ENCODE measurements around the gene FAM3B. TPM values are rescaled to one million over a fixed set of nuclear protein-coding genes. Genes with fewer than 3 reads are reported as not detected.
A peak's percentile ranks its signal among the peaks of the same experiment; 100 is the strongest.

FAM3B gene
- total and polyA plus RNA-seq, 2 donors from 2014 or later = 19.4 to 44.4 TPM

- H3K9ac ChIP-seq (ENCODE audit: low read length in 3 of 3) = no peak overlapping the region
- H3K36me3 ChIP-seq (ENCODE audit: control insufficient read depth in 2 of 3, insufficient read depth in 3 of 3, low read length in 3 of 3) = no peaks in the 10 kb centered on the region
- H3K4me3 ChIP-seq (ENCODE audit: low read length in 3 of 3) = no peak overlapping the region
- intact Hi-C loops (cut with DNase I) = no loop called here
- no peaks in the 10 kb centered on the region for H3K9me3 ChIP-seq (ENCODE audit: control insufficient read depth in 2 of 3, insufficient read depth in 1 of 3, low read length in 3 of 3)
- no peak overlapping the region for H3K27ac ChIP-seq (ENCODE audit: low read depth in 2 of 2, low read length in 2 of 2)
- no peaks in the 10 kb centered on the region for H3K27me3 ChIP-seq (ENCODE audit: control insufficient read depth, insufficient read depth, low read length)
- no peak for DNase-seq
- TF ChIP-seq, protein P1, sequence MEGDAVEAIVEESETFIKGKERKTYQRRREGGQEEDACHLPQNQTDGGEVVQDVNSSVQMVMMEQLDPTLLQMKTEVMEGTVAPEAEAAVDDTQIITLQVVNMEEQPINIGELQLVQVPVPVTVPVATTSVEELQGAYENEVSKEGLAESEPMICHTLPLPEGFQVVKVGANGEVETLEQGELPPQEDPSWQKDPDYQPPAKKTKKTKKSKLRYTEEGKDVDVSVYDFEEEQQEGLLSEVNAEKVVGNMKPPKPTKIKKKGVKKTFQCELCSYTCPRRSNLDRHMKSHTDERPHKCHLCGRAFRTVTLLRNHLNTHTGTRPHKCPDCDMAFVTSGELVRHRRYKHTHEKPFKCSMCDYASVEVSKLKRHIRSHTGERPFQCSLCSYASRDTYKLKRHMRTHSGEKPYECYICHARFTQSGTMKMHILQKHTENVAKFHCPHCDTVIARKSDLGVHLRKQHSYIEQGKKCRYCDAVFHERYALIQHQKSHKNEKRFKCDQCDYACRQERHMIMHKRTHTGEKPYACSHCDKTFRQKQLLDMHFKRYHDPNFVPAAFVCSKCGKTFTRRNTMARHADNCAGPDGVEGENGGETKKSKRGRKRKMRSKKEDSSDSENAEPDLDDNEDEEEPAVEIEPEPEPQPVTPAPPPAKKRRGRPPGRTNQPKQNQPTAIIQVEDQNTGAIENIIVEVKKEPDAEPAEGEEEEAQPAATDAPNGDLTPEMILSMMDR (IDR thresholded peaks at IDR 0.05; ENCODE audit: borderline replicate concordance, extremely low read depth, insufficient read depth) = no peak
- FAIRE-seq = no peak
- no peaks in the 10 kb centered on the region for H3K4me1 ChIP-seq (ENCODE audit: control insufficient read depth in 2 of 3, insufficient read depth in 2 of 3, low read depth in 1 of 3, low read length in 3 of 3)
Measured at GRCh38 chr21:41348434-41348833, 31.8 kb downstream of the FAM3B start.

GRCh38 chr21:41349126-41349525, 32.5 kb downstream of the FAM3B start:
- FAIRE-seq (no peak), DNase-seq (peak in 3 of 5 donors; percentile 49 to 63 (median 58))
- H3K4me3 ChIP-seq (ENCODE audit: low read length in 3 of 3) = no peak overlapping the region
- intact Hi-C loops (cut with DNase I) = no loop called here
- no peaks in the 10 kb centered on the region for H3K9me3 ChIP-seq (ENCODE audit: control insufficient read depth in 2 of 3, insufficient read depth in 1 of 3, low read length in 3 of 3)
- no peaks in the 10 kb centered on the region for H3K36me3 ChIP-seq (ENCODE audit: control insufficient read depth in 2 of 3, insufficient read depth in 3 of 3, low read length in 3 of 3)
- no peak overlapping the region for H3K9ac ChIP-seq (ENCODE audit: low read length in 3 of 3)
- H3K27me3 ChIP-seq (ENCODE audit: control insufficient read depth, insufficient read depth, low read length) = no peaks in the 10 kb centered on the region
- TF ChIP-seq, protein P1 (IDR thresholded peaks at IDR 0.05; ENCODE audit: borderline replicate concordance, extremely low read depth, insufficient read depth) = no peak
- no peaks in the 10 kb centered on the region for H3K4me1 ChIP-seq (ENCODE audit: control insufficient read depth in 2 of 3, insufficient read depth in 2 of 3, low read depth in 1 of 3, low read length in 3 of 3)
- no peak overlapping the region for H3K27ac ChIP-seq (ENCODE audit: low read depth in 2 of 2, low read length in 2 of 2)

GRCh38 chr21:41349619-41350390, 33.2 kb downstream of the FAM3B start:
- Histone ChIP-seq H3K9ac (ENCODE audit: low read length in 3 of 3) (no peak overlapping the region), H3K9me3 (ENCODE audit: control insufficient read depth in 2 of 3, insufficient read depth in 1 of 3, low read length in 3 of 3) (no peaks in the 10 kb centered on the region), H3K4me1 (ENCODE audit: control insufficient read depth in 2 of 3, insufficient read depth in 2 of 3, low read depth in 1 of 3, low read length in 3 of 3) (no peaks in the 10 kb centered on the region), H3K27ac (ENCODE audit: low read depth in 2 of 2, low read length in 2 of 2) (no peak overlapping the region), H3K4me3 (ENCODE audit: low read length in 3 of 3) (no peak overlapping the region), H3K36me3 (ENCODE audit: control insufficient read depth in 2 of 3, insufficient read depth in 3 of 3, low read length in 3 of 3) (no peaks in the 10 kb centered on the region), H3K27me3 (ENCODE audit: control insufficient read depth, insufficient read depth, low read length) (no peaks in the 10 kb centered on the region)
- DNase-seq = peak in 3 of 5 donors; percentile 36 to 47 (median 44)
- no peak for FAIRE-seq
- TF ChIP-seq, protein P1 (IDR thresholded peaks at IDR 0.05; ENCODE audit: borderline replicate concordance, extremely low read depth, insufficient read depth) = no peak
- intact Hi-C loops (cut with DNase I) = no loop called here

Data from kidney (tissue), 14 donors.